NCI-H2196 (cell line): Measurements from ENCODE around the gene CAD.

Source experiments
- DNase-seq: peaks from one replicate; lab custom pipeline; 2025; ENCODE audit not compliant: unreplicated experiment; lab: John Stamatoyannopoulos, UW

Gene CAD

DNA sequence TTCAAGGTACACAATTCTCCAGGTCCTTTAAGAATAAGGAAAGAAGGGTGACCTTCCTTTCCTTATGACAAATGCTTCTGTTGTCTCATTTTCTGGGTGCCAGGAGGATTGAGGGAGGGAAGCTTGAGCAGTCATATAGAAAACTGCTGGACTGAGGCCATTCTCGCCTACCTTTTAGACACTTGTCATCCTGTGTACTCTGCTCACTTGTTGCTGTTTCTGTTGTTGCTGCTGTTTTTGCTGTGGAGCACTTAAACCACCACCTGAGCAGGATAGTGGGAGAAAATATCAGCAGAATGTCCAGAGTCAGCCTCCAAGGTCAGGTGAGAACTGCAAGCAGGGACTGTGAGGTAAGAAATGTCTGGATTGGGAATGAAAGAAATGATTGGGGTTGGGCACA, 60.8 kb downstream of the CAD start:
- DNase-seq: no peak

- no peak for DNase-seq
These were observed 63.7 kb downstream of the CAD start for GRCh38 chr2:27280826-27281225.

DNA sequence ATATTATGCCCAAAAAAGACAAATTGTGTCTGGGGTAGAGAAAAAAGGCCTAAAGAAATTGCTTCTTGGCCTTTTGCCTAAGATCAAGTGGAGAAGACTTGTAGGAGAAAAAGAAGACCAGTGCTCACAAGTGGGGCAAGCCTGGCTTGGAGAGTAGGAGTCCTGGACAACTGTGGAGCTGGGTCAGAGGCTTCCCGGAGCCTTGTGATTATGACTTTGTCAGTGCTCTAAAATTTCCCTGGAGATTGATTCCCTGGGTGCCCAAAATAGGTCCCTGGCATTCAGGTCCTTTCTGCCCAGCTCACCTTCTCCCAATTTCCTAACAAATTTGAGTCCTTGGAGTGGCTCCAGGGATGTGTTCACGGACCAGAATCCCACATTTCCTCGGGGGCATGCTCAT, 64.3 kb downstream of the CAD start:
- DNase-seq: no peak

- no peak for DNase-seq
These were observed 64.8 kb downstream of the CAD start, which contains the start of gene TRIM54 for GRCh38 chr2:27281855-27282559. TSS of gene TRIM54 (plus strand) at chr2:27282429. CDS start at chr2:27282732, 303 bp downstream.

DNA sequence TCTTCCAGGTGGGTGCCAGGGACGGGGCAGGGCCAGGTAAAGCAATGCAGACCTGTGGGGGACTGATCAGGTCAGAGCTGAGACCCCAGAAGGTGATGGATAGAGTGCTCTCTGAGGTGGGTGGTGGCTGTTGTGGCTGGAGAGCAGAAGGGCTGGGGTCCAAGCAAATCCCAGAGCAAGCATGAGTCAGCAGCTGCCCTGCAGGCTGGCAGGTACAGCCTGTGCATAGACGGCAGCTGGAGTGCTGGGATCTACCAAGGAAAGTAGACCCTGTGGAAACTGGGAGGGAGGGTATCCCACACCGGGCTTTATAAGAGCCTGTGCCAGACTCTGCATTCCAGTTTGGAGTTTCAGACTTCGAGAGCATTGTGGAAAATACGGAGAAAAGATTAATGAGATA, 65.7 kb downstream of the CAD start:
- no peak for DNase-seq

DNA sequence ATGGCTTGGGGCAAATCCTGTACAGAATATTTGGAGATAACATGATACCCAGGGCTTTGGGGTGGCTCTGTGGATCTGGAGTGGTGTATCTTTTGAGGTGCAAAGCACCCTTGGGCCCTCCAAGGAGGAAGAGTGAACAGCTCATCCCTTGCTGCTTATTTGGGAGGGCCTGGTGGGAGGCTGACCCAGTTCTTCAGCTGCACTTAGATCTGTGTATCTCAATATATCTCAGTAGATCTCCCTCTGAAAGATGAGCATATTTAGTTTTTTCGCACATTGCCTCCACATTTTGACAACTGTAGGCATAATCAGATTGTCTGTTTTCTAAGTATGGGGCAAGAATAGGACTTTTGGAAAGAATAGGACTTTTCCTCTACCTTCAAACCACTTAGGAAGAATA, 67.8 kb downstream of the CAD start:
- DNase-seq: no peak

GRCh38 chr2:27285481-27285880, 68.3 kb downstream of the CAD start:
- no peak for DNase-seq

- no peak for DNase-seq
These were observed 71.4 kb downstream of the CAD start for GRCh38 chr2:27288610-27289009.

GRCh38 chr2:27290549-27290948, 73.4 kb downstream of the CAD start:
- DNase-seq: no peak

- DNase-seq: no peak
These were observed 74.7 kb downstream of the CAD start for GRCh38 chr2:27291865-27292264.
